OCI-LY1 (cell line): Measurements from ENCODE around the gene SLC38A3.

Experiments
- H2AFZ ChIP-seq: fragments of 200-600 bp; sonication (generic), shearing (Covaris generic); 2 replicates; pipeline ENCODE4 v1.6.0; 2014; ENCODE audit warnings: antibody characterized with exemption, mild to moderate bottlenecking, low read length
- H3F3A ChIP-seq: fragments of 200-600 bp; sonication (generic), shearing (Covaris generic); 2 replicates; pipeline ENCODE4 v1.6.0; 2014; ENCODE audit warnings: mild to moderate bottlenecking, antibody characterized with exemption, low read length, moderate library complexity; ENCODE audit not compliant: insufficient read depth
- H3K27ac ChIP-seq: fragments of 200-600 bp; sonication (generic); 2 replicates; pipeline ENCODE4 v1.5.1; 2014; ENCODE audit warnings: low read length, mixed run types, mild to moderate bottlenecking, low read depth; ENCODE audit not compliant: poor library complexity, severe bottlenecking
- H3K27me3 ChIP-seq: fragments of 200-600 bp; sonication (generic); 2 replicates; pipeline ENCODE4 v1.6.0; 2014; ENCODE audit warnings: antibody characterized with exemption, mild to moderate bottlenecking, low read length, moderate library complexity; ENCODE audit not compliant: insufficient read depth
- H3K36me3 ChIP-seq: fragments of 200-600 bp; sonication (generic); 2 replicates; pipeline ENCODE4 v1.6.1; 2014; ENCODE audit warnings: mild to moderate bottlenecking, antibody characterized with exemption, low read length, moderate library complexity, mixed read lengths; ENCODE audit not compliant: insufficient read depth
- H3K4me1 ChIP-seq: fragments of 200-600 bp; sonication (generic); 2 replicates; pipeline ENCODE4 v1.5.1; 2014; ENCODE audit warnings: mild to moderate bottlenecking, low read length, moderate library complexity; ENCODE audit not compliant: insufficient read depth, severe bottlenecking
- H3K4me2 ChIP-seq: fragments of 200-600 bp; sonication (generic), shearing (Covaris generic); 2 replicates; pipeline ENCODE4 v1.6.1; 2014; ENCODE audit warnings: low read length
- H3K4me3 ChIP-seq: fragments of 200-600 bp; sonication (generic); 2 replicates; pipeline ENCODE4 v1.5.1; 2014; ENCODE audit warnings: low read length, low read depth, mild to moderate bottlenecking, mixed read lengths; ENCODE audit not compliant: poor library complexity, severe bottlenecking
- H3K79me2 ChIP-seq: fragments of 200-600 bp; shearing (Covaris generic); 2 replicates; pipeline ENCODE4 v1.6.1; 2016; ENCODE audit warnings: mixed run types, low read length, mixed read lengths; ENCODE audit not compliant: insufficient read depth
- H3K9ac ChIP-seq: fragments of 200-600 bp; sonication (generic), shearing (Covaris generic); 2 replicates; pipeline ENCODE4 v1.6.1; 2014; ENCODE audit warnings: mild to moderate bottlenecking, low read length, mixed read lengths
- H3K9me2 ChIP-seq: fragments of 200-600 bp; sonication (generic), shearing (Covaris generic); 2 replicates; pipeline ENCODE4 v1.6.1; 2014; ENCODE audit warnings: low read depth, mild to moderate bottlenecking, low read length, mixed read lengths
- H3K9me3 ChIP-seq: fragments of 200-600 bp; shearing (Covaris generic); 2 replicates; pipeline ENCODE4 v1.6.1; 2014; ENCODE audit warnings: low read length, mixed read lengths
- H4K20me1 ChIP-seq: fragments of 200-600 bp; sonication (generic), shearing (Covaris generic); 2 replicates; pipeline ENCODE4 v1.6.0; 2016; ENCODE audit warnings: mild to moderate bottlenecking, low read length; ENCODE audit not compliant: insufficient read depth
- CTCF ChIP-seq: fragments of 200-600 bp; sonication (generic), shearing (Covaris generic); IDR thresholded peaks from 2 replicates; pipeline ENCODE4 v1.5.1; 2017; ENCODE audit warnings: mild to moderate bottlenecking, antibody characterized with exemption, low read length, moderate library complexity, mixed read lengths
- EZH2 ChIP-seq: fragments of 200-600 bp; sonication (generic), shearing (Covaris generic); IDR thresholded peaks from 2 replicates; pipeline ENCODE4 v1.8.0; 2017; ENCODE audit warnings: borderline replicate concordance, mixed run types, mild to moderate bottlenecking, antibody characterized with exemption, low read length, moderate library complexity, mixed read lengths

The SLC38A3 gene

DNA sequence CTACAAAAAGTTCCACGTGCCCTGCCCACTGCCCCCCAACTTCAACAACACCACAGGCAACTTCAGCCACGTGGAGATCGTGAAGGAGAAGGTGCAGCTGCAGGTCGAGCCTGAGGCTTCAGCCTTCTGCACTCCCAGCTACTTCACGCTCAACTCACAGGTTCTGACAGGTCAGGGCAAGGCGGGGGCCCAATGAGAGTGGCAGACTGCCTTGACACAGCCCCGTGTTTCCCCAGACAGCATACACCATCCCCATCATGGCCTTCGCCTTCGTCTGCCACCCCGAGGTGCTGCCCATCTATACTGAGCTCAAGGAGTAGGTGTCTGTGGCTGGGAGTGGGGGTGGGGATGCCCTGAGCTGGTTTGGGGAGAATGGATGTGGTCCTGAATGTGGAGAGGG lies 12.6 kb downstream of the SLC38A3 start:
- TF ChIP-seq EZH2 = no peak
- TF ChIP-seq CTCF = no peak
- no peak overlapping the region for H3K4me3 ChIP-seq
- H3F3A ChIP-seq = no peaks in the 10 kb centered on the region
- no peaks in the 10 kb centered on the region for H3K79me2 ChIP-seq
- no peak overlapping the region for H2AFZ ChIP-seq
- no peak overlapping the region for H3K9ac ChIP-seq
- H3K4me2 ChIP-seq = no peak overlapping the region
- no peaks in the 10 kb centered on the region for H3K9me2 ChIP-seq
- H3K36me3 ChIP-seq = no peaks in the 10 kb centered on the region
- no peaks in the 10 kb centered on the region for H3K9me3 ChIP-seq
- H3K4me1 ChIP-seq = no peaks in the 10 kb centered on the region
- H3K27me3 ChIP-seq = peaks cover 14% of the 10 kb centered on the region; the same call in 1 of the 2 replicates
- H3K27ac ChIP-seq = no peak overlapping the region
- H4K20me1 ChIP-seq = no peaks in the 10 kb centered on the region

- H4K20me1 ChIP-seq = no peaks in the 10 kb centered on the region
- peaks cover 14% of the 10 kb centered on the region; the same call in 1 of the 2 replicates for H3K27me3 ChIP-seq
- no peaks in the 10 kb centered on the region for H3K36me3 ChIP-seq
- no peaks in the 10 kb centered on the region for H3K79me2 ChIP-seq
- H3K9me3 ChIP-seq = no peaks in the 10 kb centered on the region
- H3K9me2 ChIP-seq = no peaks in the 10 kb centered on the region
- no peak overlapping the region for H3K4me2 ChIP-seq
- no peak for TF ChIP-seq CTCF
- TF ChIP-seq EZH2 = no peak
- no peak overlapping the region for H3K27ac ChIP-seq
- H3K9ac ChIP-seq = no peak overlapping the region
- no peaks in the 10 kb centered on the region for H3F3A ChIP-seq
- no peak overlapping the region for H2AFZ ChIP-seq
- H3K4me1 ChIP-seq = no peaks in the 10 kb centered on the region
- no peak overlapping the region for H3K4me3 ChIP-seq
Measured at GRCh38 chr3:50218448-50218847, 13.4 kb downstream of the SLC38A3 start.

GRCh38 chr3:50219285-50219684 lies 14.2 kb downstream of the SLC38A3 start:
- no peak overlapping the region for H3K27ac ChIP-seq
- no peaks in the 10 kb centered on the region for H4K20me1 ChIP-seq
- no peak overlapping the region for H3K4me2 ChIP-seq
- H3K79me2 ChIP-seq = no peaks in the 10 kb centered on the region
- H3K27me3 ChIP-seq = peaks cover 14% of the 10 kb centered on the region; the same call in 1 of the 2 replicates
- no peaks in the 10 kb centered on the region for H3K4me1 ChIP-seq
- no peak overlapping the region for H2AFZ ChIP-seq
- H3K9me3 ChIP-seq = no peaks in the 10 kb centered on the region
- H3K9me2 ChIP-seq = no peaks in the 10 kb centered on the region
- no peak for TF ChIP-seq CTCF
- no peak for TF ChIP-seq EZH2
- H3K9ac ChIP-seq = no peak overlapping the region
- no peaks in the 10 kb centered on the region for H3K36me3 ChIP-seq
- H3K4me3 ChIP-seq = no peak overlapping the region
- H3F3A ChIP-seq = no peaks in the 10 kb centered on the region
